Neural progenitor cell (in vitro differentiated cells): Measurements from ENCODE around the gene MARK4. TPM values are rescaled to one million over a fixed set of nuclear protein-coding genes. Genes with fewer than 3 reads are reported as not detected.

ENCODE experiments used
- DNase-seq: peaks from one replicate; pipeline ENCODE4 v3.0.0-alpha.2; 2016; ENCODE audit warnings: low spot score
- H2AFZ ChIP-seq: fragments of 200-600 bp; sonication (generic); replicated peaks from 2 replicates; pipeline ENCODE4 v1.6.1; 2016; ENCODE audit warnings: antibody characterized with exemption
- H3F3A ChIP-seq: fragments of 200-600 bp; sonication (generic); 2 replicates; pipeline ENCODE4 v1.6.1; 2016; ENCODE audit warnings: antibody characterized with exemption, low read depth
- H3K27ac ChIP-seq: fragments of 200-600 bp; sonication (generic); 2 replicates; pipeline ENCODE4 v1.5.1; 2016; ENCODE audit warnings: mild to moderate bottlenecking
- H3K27me3 ChIP-seq: fragments of 200-600 bp; sonication (generic); 2 replicates; pipeline ENCODE4 v1.6.1; 2016; ENCODE audit warnings: mild to moderate bottlenecking, moderate library complexity
- H3K36me3 ChIP-seq: fragments of 200-600 bp; sonication (generic); 2 replicates; pipeline ENCODE4 v1.5.1; 2016
- H3K4me1 ChIP-seq: fragments of 200-600 bp; sonication (generic); 2 replicates; pipeline ENCODE4 v1.6.1; 2016; ENCODE audit warnings: mixed run types
- H3K4me2 ChIP-seq: fragments of 200-600 bp; sonication (generic); 2 replicates; pipeline ENCODE4 v1.6.1; 2016
- H3K4me3 ChIP-seq: fragments of 200-600 bp; sonication (generic); 2 replicates; pipeline ENCODE4 v1.5.1; 2016
- H3K79me2 ChIP-seq: fragments of 200-600 bp; sonication (generic); 2 replicates; pipeline ENCODE4 v1.6.1; 2016; ENCODE audit warnings: low read depth
- H3K9ac ChIP-seq: fragments of 200-600 bp; sonication (generic); 2 replicates; pipeline ENCODE4 v1.6.1; 2016
- H3K9me3 ChIP-seq: fragments of 200-600 bp; sonication (generic); 2 replicates; pipeline ENCODE4 v1.5.1; 2016; ENCODE audit warnings: low read depth
- H4K20me1 ChIP-seq: fragments of 200-600 bp; sonication (generic); 2 replicates; pipeline ENCODE4 v1.6.1; 2016; ENCODE audit warnings: low read depth
- H3K27ac Mint-ChIP-seq: 3 replicates; pipeline ENCODE4 v1.8.0; 2021; ENCODE audit warnings: mixed read lengths
- H3K27me3 Mint-ChIP-seq: 2 replicates; pipeline ENCODE4 v1.8.0; 2022; ENCODE audit warnings: low read depth, mild to moderate bottlenecking, inconsistent platforms, moderate library complexity, mixed read lengths; ENCODE audit not compliant: insufficient read depth
- H3K36me3 Mint-ChIP-seq: 3 replicates; pipeline ENCODE4 v1.8.0; 2021; ENCODE audit warnings: mixed read lengths
- H3K4me1 Mint-ChIP-seq: 3 replicates; pipeline ENCODE4 v1.8.0; 2021; ENCODE audit warnings: mixed read lengths
- H3K4me3 Mint-ChIP-seq: 3 replicates; pipeline ENCODE4 v1.8.0; 2021; ENCODE audit warnings: mild to moderate bottlenecking, moderate library complexity, mixed read lengths
- H3K9me3 Mint-ChIP-seq: 3 replicates; pipeline ENCODE4 v1.8.0; 2020; ENCODE audit warnings: mixed read lengths
- CTCF ChIP-seq: fragments of 200-600 bp; sonication (generic); IDR thresholded peaks from 2 replicates; pipeline ENCODE4 v1.5.1; 2017; ENCODE audit warnings: antibody characterized with exemption, mild to moderate bottlenecking
- EZH2 ChIP-seq: fragments of 200-600 bp; sonication (generic); IDR thresholded peaks from 2 replicates; pipeline ENCODE4 v1.6.1; 2017; ENCODE audit warnings: antibody characterized with exemption, mild to moderate bottlenecking, moderate library complexity
- EZH2phosphoT487 ChIP-seq: fragments of 200-600 bp; sonication (generic); IDR thresholded peaks from 2 replicates; pipeline ENCODE4 v1.6.1; 2017; ENCODE audit warnings: antibody characterized with exemption
- total RNA-seq: library from RNA; depleted of rRNA; stranded (reverse); fragments of >200 nt; gene quantifications from 2 replicates; pipeline ENCODE4 v1.2.3, GENCODE V29; 2015; ENCODE audit warnings: low replicate concordance

MARK4 gene
- 22.8 and 30.1 TPM in 2 replicates for total RNA-seq

- peak within 1 kb of the TSS; percentile 91 for H3K4me3 Mint-ChIP-seq
- Histone ChIP-seq H3K4me2 (peak within 1 kb of the TSS; percentile 94), H3K79me2 (peaks cover 51% of the 10 kb centered on the region), H3K4me1 (peaks cover 12% of the 10 kb centered on the region), H3F3A (peaks cover 20% of the 10 kb centered on the region), H2AFZ (peak within 1 kb of the TSS; percentile 100), H3K9ac (peak within 1 kb of the TSS; percentile 66), H3K36me3 (no peaks in the 10 kb centered on the region), H4K20me1 (peaks cover 41% of the 10 kb centered on the region), H3K9me3 (no peaks in the 10 kb centered on the region), H3K27me3 (peaks cover 25% of the 10 kb centered on the region), H3K4me3 (peak within 1 kb of the TSS; percentile 71), H3K27ac (no peak within 1 kb of the TSS)
- H3K27ac Mint-ChIP-seq: peak within 1 kb of the TSS; percentile 47
- H3K27me3 Mint-ChIP-seq: peaks cover 2% of the 10 kb centered on the region
- DNase-seq: peak; percentile 82
- TF ChIP-seq CTCF (no peak), EZH2phosphoT487 (no peak), EZH2 (no peak)
- H3K4me1 Mint-ChIP-seq: peaks cover 18% of the 10 kb centered on the region
- no peaks in the 10 kb centered on the region for H3K9me3 Mint-ChIP-seq
- H3K36me3 Mint-ChIP-seq: no peaks in the 10 kb centered on the region
Observed at GRCh38 chr19:45250832-45251451, at the start of gene MARK4. Gene MARK4, plus strand, starts transcription at chr19:45251271. Its CDS starts 318 bp downstream, at chr19:45251589.

- Histone ChIP-seq H3F3A (no peaks in the 10 kb centered on the region), H3K4me1 (no peaks in the 10 kb centered on the region), H3K9me3 (no peaks in the 10 kb centered on the region), H3K79me2 (no peaks in the 10 kb centered on the region), H3K4me2 (no peak overlapping the region), H4K20me1 (no peaks in the 10 kb centered on the region), H2AFZ (no peak overlapping the region), H3K4me3 (no peak overlapping the region), H3K9ac (no peak overlapping the region), H3K27ac (no peak overlapping the region), H3K36me3 (no peaks in the 10 kb centered on the region), H3K27me3 (peaks cover 12% of the 10 kb centered on the region)
- no peaks in the 10 kb centered on the region for H3K36me3 Mint-ChIP-seq
- H3K9me3 Mint-ChIP-seq: no peaks in the 10 kb centered on the region
- no peak for DNase-seq
- H3K4me1 Mint-ChIP-seq: no peaks in the 10 kb centered on the region
- H3K4me3 Mint-ChIP-seq: no peak overlapping the region
- TF ChIP-seq CTCF (no peak), EZH2 (no peak), EZH2phosphoT487 (no peak)
- H3K27ac Mint-ChIP-seq: no peak overlapping the region
- peaks cover 8% of the 10 kb centered on the region for H3K27me3 Mint-ChIP-seq
Observed at GRCh38 chr19:45202637-45203036, 48.4 kb upstream of the MARK4 start.

DNA sequence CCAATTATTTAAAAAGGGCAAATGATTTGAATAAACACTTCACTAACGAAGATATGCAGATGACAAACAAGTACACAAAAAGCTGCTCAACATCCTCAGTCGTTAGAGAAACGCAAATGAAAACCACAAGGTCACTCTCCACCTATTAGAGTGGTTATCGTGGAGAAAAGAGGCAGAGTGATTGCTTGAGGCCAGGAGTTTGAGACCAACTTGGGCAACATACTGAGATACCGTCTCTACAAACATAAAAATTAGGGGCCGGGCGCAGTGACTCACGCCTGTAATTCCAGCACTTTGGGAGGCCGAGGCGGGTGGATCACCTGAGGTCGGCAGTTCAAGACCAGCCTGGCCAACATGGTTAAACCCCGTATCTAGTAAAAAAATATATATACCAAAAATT, 45.3 kb upstream of the MARK4 start:
- no peaks in the 10 kb centered on the region for H3K27me3 ChIP-seq
- no peak overlapping the region for H3K9ac ChIP-seq
- Mint-ChIP-seq H3K4me3 (no peak overlapping the region), H3K9me3 (no peaks in the 10 kb centered on the region), H3K36me3 (no peaks in the 10 kb centered on the region), H3K27ac (no peak overlapping the region), H3K27me3 (peaks cover 6% of the 10 kb centered on the region), H3K4me1 (no peaks in the 10 kb centered on the region)
- no peaks in the 10 kb centered on the region for H3K4me1 ChIP-seq
- no peaks in the 10 kb centered on the region for H3K36me3 ChIP-seq
- no peak overlapping the region for H3K4me2 ChIP-seq
- no peak for TF ChIP-seq CTCF
- no peak for TF ChIP-seq EZH2
- TF ChIP-seq EZH2phosphoT487: no peak
- no peaks in the 10 kb centered on the region for H3F3A ChIP-seq
- no peak overlapping the region for H3K27ac ChIP-seq
- no peaks in the 10 kb centered on the region for H4K20me1 ChIP-seq
- H3K79me2 ChIP-seq: no peaks in the 10 kb centered on the region
- no peaks in the 10 kb centered on the region for H3K9me3 ChIP-seq
- DNase-seq: no peak
- H2AFZ ChIP-seq: no peak overlapping the region
- H3K4me3 ChIP-seq: no peak overlapping the region
